GM23248 (cell line): Measurements from ENCODE around the gene CLRN2.

ENCODE experiments used
- EZH2 ChIP-seq: fragments of 200-600 bp; sonication (generic); IDR thresholded peaks from 2 replicates; pipeline ENCODE4 v1.6.1; 2018; ENCODE audit warnings: antibody characterized with exemption, mild to moderate bottlenecking; ENCODE audit not compliant: insufficient read depth, poor library complexity, severe bottlenecking
- EZH2phosphoT487 ChIP-seq: fragments of 200-600 bp; sonication (generic); IDR thresholded peaks from 2 replicates; pipeline ENCODE4 v1.6.1; 2018; ENCODE audit warnings: antibody characterized with exemption, moderate library complexity, mild to moderate bottlenecking, low read depth; ENCODE audit not compliant: insufficient read depth

- no peak for TF ChIP-seq EZH2
- TF ChIP-seq EZH2phosphoT487 = no peak
These were observed 29.9 kb downstream of the CLRN2 start for GRCh38 chr4:17544831-17545234.
